Effector CD8-positive, alpha-beta T cell (primary cell): ENCODE measurements around the gene LRRFIP2.
"Not testable (repeated sequence)": the region's sequence is repeated elsewhere in the genome, so short reads cannot be mapped to it uniquely, and the experiment has no call there.

ENCODE experiments used
- DNase-seq: peaks from one replicate; lab custom pipeline; 2025; lab: John Stamatoyannopoulos, UW

The LRRFIP2 gene

GRCh38 chr3:37144806-37145205, 29.6 kb downstream of the LRRFIP2 start:
- DNase-seq: no peak

GRCh38 chr3:37143821-37144220, 30.6 kb downstream of the LRRFIP2 start:
- DNase-seq: no peak

- DNase-seq: no peak
Observed at GRCh38 chr3:37141676-37142075, 32.7 kb downstream of the LRRFIP2 start.

GRCh38 chr3:37140899-37141541, 33.4 kb downstream of the LRRFIP2 start:
- DNase-seq: no peak

GRCh38 chr3:37139567-37140052, 34.8 kb downstream of the LRRFIP2 start:
- DNase-seq: no peak

DNA sequence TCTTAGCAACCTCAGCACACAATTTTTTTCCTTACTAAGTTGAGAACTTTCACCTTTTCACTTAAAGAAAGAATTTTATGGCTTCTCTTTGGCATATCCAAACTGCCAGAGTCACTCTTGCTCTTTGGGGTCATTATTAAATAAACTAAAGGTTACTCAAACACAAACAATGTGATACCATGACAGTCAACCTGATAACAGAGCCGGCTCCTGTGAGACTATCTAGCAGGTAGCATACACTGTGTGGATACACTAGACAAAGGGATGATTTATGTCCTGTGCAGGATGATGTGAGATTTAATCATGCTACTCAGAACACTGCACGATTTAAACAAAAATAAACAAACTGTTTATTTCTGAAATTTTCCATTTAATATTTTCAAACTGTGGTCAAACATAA, 35.6 kb downstream of the LRRFIP2 start:
- DNase-seq: no peak

- no peak for DNase-seq
Observed at GRCh38 chr3:37137516-37137915, 36.9 kb downstream of the LRRFIP2 start.

DNA sequence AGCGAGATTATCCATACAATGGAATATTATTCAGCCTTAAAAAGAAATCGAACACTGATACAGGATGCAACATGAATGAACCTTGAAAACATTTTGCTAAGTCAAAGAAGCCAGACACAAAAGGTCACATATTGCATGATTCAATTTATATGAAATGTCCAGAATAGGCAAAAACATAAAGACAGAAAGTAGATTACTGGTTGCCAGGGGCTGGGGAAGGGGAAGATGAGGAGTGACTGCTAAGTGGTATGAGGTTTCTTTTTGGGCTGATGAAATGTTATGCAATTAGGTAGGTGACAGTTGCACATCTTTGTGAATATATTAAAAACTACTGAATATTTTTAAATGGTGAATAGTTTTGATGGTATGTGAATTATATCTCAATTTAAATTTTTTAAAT, 38.3 kb downstream of the LRRFIP2 start:
- no peak for DNase-seq

GRCh38 chr3:37135561-37135960, 38.8 kb downstream of the LRRFIP2 start:
- DNase-seq: no peak

- no peak for DNase-seq
Observed at GRCh38 chr3:37132334-37132733, 42.0 kb downstream of the LRRFIP2 start.

DNA sequence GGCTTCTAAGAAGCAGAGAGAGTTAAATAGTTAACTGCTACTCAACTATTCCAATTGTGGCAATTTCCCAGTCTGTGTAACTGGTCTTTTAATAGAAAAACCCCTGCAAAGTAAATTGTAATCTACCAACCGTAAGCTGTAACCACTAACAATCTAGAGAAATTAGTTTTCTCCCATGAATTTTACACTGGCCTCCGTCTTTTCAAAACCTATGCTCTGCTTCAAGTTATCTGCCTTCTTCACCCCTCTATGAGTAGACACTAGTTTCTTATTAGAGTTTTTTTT, 42.6 kb downstream of the LRRFIP2 start:
- DNase-seq: no peak

- DNase-seq: no peak
Observed at GRCh38 chr3:37130984-37131859, 43.2 kb downstream of the LRRFIP2 start.

DNA sequence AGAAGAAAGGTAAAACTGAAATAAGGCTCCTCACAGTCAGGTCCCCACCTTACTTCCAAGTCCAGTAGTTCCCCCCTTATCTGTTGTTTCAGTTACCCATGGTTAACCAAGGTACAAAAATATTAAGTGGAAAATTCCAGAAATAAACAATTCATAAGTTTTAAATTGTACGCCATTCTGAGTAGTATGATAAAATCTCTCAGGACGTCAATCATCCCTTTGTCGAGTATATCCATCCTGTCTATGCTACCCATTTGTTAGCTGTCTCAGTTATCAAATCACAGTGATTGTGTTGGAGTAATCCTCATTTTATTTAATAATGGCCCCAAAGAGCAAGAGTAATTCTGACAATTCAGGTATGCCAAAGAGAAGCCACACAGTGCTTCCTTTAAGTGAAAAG, 43.9 kb downstream of the LRRFIP2 start:
- DNase-seq: no peak

DNA sequence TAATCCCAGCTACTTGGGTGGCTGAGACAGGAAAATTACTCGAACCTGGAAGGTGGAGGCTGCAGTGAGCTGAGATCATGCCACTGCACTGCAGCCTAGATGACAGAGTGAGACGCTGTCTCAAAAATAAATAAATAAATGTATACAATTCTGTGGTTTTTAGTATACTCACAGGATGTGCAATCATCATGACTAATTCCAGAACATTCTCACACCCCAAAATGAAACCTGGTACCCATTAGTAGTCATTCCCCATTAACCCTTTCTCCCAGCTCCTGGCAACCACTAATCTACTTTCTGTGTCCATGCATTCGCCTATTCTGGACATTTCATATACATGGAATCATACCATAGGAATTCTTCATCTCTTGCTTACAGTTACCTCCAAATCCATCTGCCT, 44.5 kb downstream of the LRRFIP2 start:
- no peak for DNase-seq

DNA sequence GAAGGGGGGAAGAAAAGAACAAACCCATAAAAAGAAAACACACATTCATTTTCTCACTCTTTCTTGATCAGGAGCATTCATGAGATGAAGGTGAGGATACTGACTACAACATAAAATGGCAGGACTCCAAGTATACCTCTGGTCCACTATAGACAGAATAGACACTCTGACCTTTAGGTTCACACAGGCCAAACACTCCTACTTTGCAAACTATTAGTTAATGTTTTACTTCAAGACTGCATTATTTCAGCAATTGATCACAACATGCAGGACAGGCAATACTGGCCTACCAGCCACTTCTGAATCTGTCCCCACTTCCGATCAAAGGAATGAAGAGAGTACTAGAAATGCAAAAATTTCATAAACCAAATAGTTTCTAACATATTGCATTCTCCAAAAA, 47.0 kb downstream of the LRRFIP2 start:
- no peak for DNase-seq

DNA sequence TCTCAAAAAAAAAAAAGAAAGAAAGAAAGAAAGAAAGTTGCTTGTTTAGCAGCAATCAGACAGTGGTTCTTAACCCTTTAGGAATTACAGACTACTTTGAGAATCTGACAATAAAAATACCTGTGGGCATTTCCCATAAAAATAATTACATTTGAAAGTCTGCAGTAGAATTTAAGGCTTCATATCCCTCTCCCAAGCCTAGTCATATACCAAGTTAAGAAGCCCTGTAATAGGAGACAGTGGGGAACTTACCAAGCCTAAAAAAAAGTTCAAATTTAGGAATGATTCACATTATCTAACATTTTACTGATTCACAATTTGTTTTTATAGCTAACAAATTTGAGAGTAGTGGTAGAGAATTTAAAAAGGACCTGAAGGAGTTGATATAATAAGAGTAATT, 47.5 kb downstream of the LRRFIP2 start:
- no peak for DNase-seq

DNA sequence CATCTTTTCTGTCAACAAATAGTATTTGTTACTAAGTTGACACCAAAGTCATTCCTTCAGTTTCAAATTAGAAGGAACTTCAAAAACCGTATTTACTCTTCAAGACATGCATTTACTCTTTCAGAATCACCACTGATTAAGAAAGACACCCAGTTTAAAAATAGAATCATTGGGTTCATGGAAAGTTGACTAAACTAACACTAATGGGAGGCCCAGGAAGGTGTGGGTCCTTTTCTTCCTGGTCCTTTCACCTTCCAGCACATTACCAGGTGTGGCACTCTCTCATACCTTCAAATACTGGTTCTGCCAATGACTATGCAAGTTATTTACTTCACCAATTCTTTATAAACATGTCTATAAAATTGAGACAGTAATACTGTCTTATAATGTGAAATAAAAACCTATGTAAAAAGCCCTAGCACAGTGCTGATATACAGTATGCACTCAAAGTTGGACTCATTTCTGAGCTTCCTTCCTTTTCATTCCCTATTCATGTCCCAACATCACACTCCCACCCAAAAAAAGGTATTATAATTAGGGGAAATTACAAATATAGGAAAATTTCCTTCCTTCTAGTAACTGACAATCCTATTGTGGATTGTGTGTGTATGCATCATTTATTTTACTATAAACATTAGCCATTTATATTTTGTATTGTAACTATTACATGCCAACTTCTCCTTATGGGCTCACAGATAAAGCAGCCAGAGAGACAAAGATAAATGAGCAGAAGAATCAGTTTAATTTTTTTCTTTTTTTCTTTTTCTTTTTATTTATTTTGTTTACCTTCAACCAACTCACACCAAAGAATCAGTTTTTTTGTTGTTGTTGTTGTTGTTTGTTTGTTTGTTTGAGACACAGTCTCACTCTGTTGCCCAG, 48.9 kb downstream of the LRRFIP2 start:
- DNase-seq: no peak

- DNase-seq: no peak
Observed at GRCh38 chr3:37124435-37124834, 49.9 kb downstream of the LRRFIP2 start.

DNA sequence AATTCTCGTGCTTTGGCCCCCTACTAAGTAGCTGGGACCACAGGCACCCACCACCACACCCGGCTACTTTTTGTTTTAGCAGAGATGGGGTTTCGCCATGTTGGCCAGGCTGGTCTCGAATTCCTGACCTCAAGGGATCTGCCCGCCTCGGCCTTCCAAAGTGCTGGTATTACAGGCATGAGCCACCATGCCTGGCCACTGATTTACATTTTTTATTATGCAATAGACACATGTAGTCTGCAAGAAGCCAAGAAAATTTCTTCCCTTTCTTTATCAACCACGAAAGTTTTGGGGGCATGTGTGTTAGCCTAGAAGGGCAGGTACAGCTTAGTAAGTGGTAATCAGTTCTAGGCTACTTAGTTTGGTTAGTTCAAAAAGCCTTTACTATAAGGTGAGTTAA, 51.1 kb downstream of the LRRFIP2 start:
- no peak for DNase-seq

GRCh38 chr3:37122069-37122468, 52.3 kb downstream of the LRRFIP2 start:
- not testable (repeated sequence) for DNase-seq

DNA sequence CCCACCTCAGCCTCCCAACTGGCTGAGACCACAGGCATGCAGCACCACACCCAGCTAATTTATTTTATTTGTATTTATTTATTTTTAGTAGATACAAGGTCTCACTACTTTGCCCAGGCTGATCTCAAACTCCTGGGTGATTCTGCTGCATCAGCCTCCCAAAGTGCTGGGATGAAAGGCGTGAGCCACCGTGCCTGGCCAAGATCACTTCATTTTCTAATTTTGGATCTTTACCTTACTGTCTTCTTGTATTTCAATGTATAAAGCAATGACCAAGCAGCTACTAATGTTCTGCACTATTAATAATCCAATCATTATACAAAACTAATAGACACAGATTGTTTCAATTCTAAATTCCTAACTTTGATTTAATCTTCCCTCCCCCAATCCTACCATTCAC, 56.2 kb downstream of the LRRFIP2 start:
- no peak for DNase-seq

GRCh38 chr3:37117548-37117947, 56.8 kb downstream of the LRRFIP2 start:
- DNase-seq: no peak

DNA sequence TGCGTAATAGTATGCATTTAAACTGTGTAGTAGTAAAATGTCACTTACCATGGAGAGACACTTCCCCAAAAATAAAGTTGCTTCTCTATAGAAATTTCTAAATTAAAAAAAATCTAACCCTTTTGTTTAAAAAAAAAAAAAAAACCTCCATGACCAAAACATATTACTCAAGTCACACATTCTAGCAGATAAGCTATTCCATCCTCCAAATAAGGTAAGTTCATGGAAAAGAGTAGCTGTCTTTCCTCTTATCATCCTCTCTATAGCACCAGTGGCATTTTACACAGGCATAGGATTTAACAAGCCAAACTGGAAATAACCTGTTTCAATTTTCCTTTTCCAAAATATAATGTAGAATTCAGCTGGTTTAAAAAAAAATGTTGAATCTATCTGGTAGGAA, 57.4 kb downstream of the LRRFIP2 start:
- DNase-seq: no peak
